Fibroblast of lung (primary cell): Measurements from ENCODE around the gene EDA. TPM values are rescaled to one million over a fixed set of nuclear protein-coding genes. Genes with fewer than 3 reads are reported as not detected.

ENCODE experiments used
- DNase-seq, 2 donors: peaks; one replicate each; pipeline versions ENCODE4 v3.0.0 to v3.0.0-alpha.2; 2010; ENCODE audit warnings: low read depth in 2 of 2
- H2AFZ ChIP-seq: 2 replicates; pipeline ENCODE4 v1.5.1; 2012; ENCODE audit warnings: low read length, control low read depth, inconsistent platforms
- H3K27ac ChIP-seq: 2 replicates; pipeline ENCODE4 v1.5.1; 2011; ENCODE audit warnings: low read length, control low read depth; ENCODE audit not compliant: insufficient read depth
- H3K27me3 ChIP-seq: 2 replicates; pipeline ENCODE4 v1.5.1; 2011; ENCODE audit warnings: mild to moderate bottlenecking, low read length; ENCODE audit not compliant: control insufficient read depth, insufficient read depth
- H3K36me3 ChIP-seq: 2 replicates; pipeline ENCODE4 v1.5.1; 2011; ENCODE audit warnings: low read length; ENCODE audit not compliant: control insufficient read depth, insufficient read depth
- H3K4me1 ChIP-seq: 2 replicates; pipeline ENCODE4 v1.5.1; 2011; ENCODE audit warnings: low read length; ENCODE audit not compliant: control insufficient read depth, insufficient read depth; ENCODE audit errors: extremely low read depth
- H3K4me2 ChIP-seq: 2 replicates; pipeline ENCODE4 v1.5.1; 2011; ENCODE audit warnings: low read length, control low read depth; ENCODE audit not compliant: insufficient read depth; ENCODE audit errors: extremely low read depth
- H3K4me3 ChIP-seq, 4 experiments: fragments of 200-600 bp in 1 of 4; sonication (generic) in 1 of 4; replicated peaks in 1 of 4; 2 replicates each; pipeline ENCODE4 v1.5.1; 2011 to 2016; ENCODE audit warnings: low read length in 4 of 4, low read depth in 3 of 4, mild to moderate bottlenecking in 3 of 4, control low read depth in 2 of 4, inconsistent platforms in 1 of 4, mixed read lengths in 1 of 4; ENCODE audit not compliant: insufficient read depth in 1 of 4; ENCODE audit errors: control extremely low read depth in 1 of 4
- H3K79me2 ChIP-seq: 2 replicates; pipeline ENCODE4 v1.5.1; 2012; ENCODE audit warnings: mild to moderate bottlenecking, low read length, inconsistent platforms; ENCODE audit not compliant: control insufficient read depth, insufficient read depth
- H3K9ac ChIP-seq: 2 replicates; pipeline ENCODE4 v1.5.1; 2011; ENCODE audit warnings: mild to moderate bottlenecking, low read length, control low read depth; ENCODE audit not compliant: insufficient read depth
- H3K9me3 ChIP-seq: 2 replicates; pipeline ENCODE4 v1.5.1; 2012; ENCODE audit warnings: low read depth, low read length; ENCODE audit not compliant: control insufficient read depth, insufficient read depth
- H4K20me1 ChIP-seq: 2 replicates; pipeline ENCODE4 v1.5.1; 2011; ENCODE audit warnings: low read length; ENCODE audit not compliant: control insufficient read depth, insufficient read depth; ENCODE audit errors: extremely low read depth
- CTCF ChIP-seq, 2 donors: IDR thresholded peaks in 1 of 2; conservative IDR thresholded peaks in 1 of 2; 1 replicate in 1 of 2; 2 replicates in 1 of 2; pipeline ENCODE4 v1.5.1; 2011 to 2012; ENCODE audit warnings: low read length in 2 of 2, control low read depth in 1 of 2, inconsistent platforms in 1 of 2, low read depth in 1 of 2, mild to moderate bottlenecking in 1 of 2
- EZH2 ChIP-seq: IDR thresholded peaks from 2 replicates; pipeline ENCODE4 v1.5.1; 2012; ENCODE audit warnings: low read length, control low read depth, mild to moderate bottlenecking; ENCODE audit errors: missing control alignments
- polyA plus RNA-seq, 2 donors: library from polyadenylated mRNA; depleted of rRNA in 1 of 2; stranded (reverse) in 1 of 2; unstranded in 1 of 2; fragments of >200 nt; gene quantifications; 2 replicates each; pipeline ENCODE4 v1.2.1, GENCODE V29; 2011 to 2012; ENCODE audit warnings: missing spikeins in 1 of 2
- total RNA-seq: library from RNA; depleted of rRNA; stranded (reverse); fragments of >200 nt; gene quantifications from 2 replicates; pipeline ENCODE4 v1.2.1, GENCODE V29; 2014

Gene EDA
- total and polyA plus RNA-seq, 2 donors (not counting 1 experiment from before 2014, with no cell fraction given), result 0.17 to 0.20 TPM

- Histone ChIP-seq H3K9ac (no peak overlapping the region), H3K4me3 (peak overlapping the region in 2 of 4 experiments; percentile 51 to 56), H3K79me2 (no peaks in the 10 kb centered on the region), H3K4me2 (peak overlapping the region; percentile 15), H3K36me3 (no peaks in the 10 kb centered on the region), H4K20me1 (no peaks in the 10 kb centered on the region), H2AFZ (no peak overlapping the region), H3K27me3 (no peaks in the 10 kb centered on the region), H3K9me3 (no peaks in the 10 kb centered on the region), H3K27ac (no peak overlapping the region), H3K4me1 (no peaks in the 10 kb centered on the region)
- no peak for TF ChIP-seq EZH2
- TF ChIP-seq CTCF (conservative IDR thresholded peaks at IDR 0.05 in 1 of 2, IDR thresholded peaks at IDR 0.05 in 1 of 2; ENCODE audit: low read depth in 1 of 2, low read length in 2 of 2), result no peak
- no peak for DNase-seq
Measured at GRCh38 chrX:69615342-69615741, 571 bp upstream of the EDA start.

- Histone ChIP-seq H3K4me2 (peak overlapping the region; percentile 71), H3K4me1 (no peaks in the 10 kb centered on the region), H4K20me1 (no peaks in the 10 kb centered on the region), H3K9me3 (no peaks in the 10 kb centered on the region), H3K9ac (no peak overlapping the region), H3K27me3 (no peaks in the 10 kb centered on the region), H3K27ac (no peak overlapping the region), H3K79me2 (no peaks in the 10 kb centered on the region), H3K4me3 (peak overlapping the region in 2 of 4 experiments; percentile 39 to 51), H2AFZ (no peak overlapping the region), H3K36me3 (no peaks in the 10 kb centered on the region)
- no peak for TF ChIP-seq CTCF (conservative IDR thresholded peaks at IDR 0.05 in 1 of 2, IDR thresholded peaks at IDR 0.05 in 1 of 2; ENCODE audit: low read depth in 1 of 2, low read length in 2 of 2)
- TF ChIP-seq EZH2, result peak; percentile 63
- DNase-seq, result no peak
Measured at GRCh38 chrX:69616457-69617203, 717 bp downstream of the EDA start.

- Histone ChIP-seq H3K9ac (no peak overlapping the region), H3K27me3 (no peaks in the 10 kb centered on the region), H3K36me3 (no peaks in the 10 kb centered on the region), H3K9me3 (no peaks in the 10 kb centered on the region), H3K4me1 (no peaks in the 10 kb centered on the region), H3K79me2 (no peaks in the 10 kb centered on the region), H3K4me2 (no peak overlapping the region), H3K27ac (no peak overlapping the region), H3K4me3 (no peak overlapping the region), H4K20me1 (no peaks in the 10 kb centered on the region), H2AFZ (no peak overlapping the region)
- DNase-seq, result peak in 1 of 2 donors; percentile 28
- peak in 1 of 2 donors; percentile 37 for TF ChIP-seq CTCF (conservative IDR thresholded peaks at IDR 0.05 in 1 of 2, IDR thresholded peaks at IDR 0.05 in 1 of 2; ENCODE audit: low read depth in 1 of 2, low read length in 2 of 2)
- no peak for TF ChIP-seq EZH2
Measured at GRCh38 chrX:69618803-69619202, 2.9 kb downstream of the EDA start.
